Hepatocyte (in vitro differentiated cells): ENCODE measurements around the gene MDFI. TPM values are rescaled to one million over a fixed set of nuclear protein-coding genes. Genes with fewer than 3 reads are reported as not detected.

Experiments
- DNase-seq: peaks from one replicate; pipeline ENCODE4 v3.0.0-alpha.2; 2016; ENCODE audit warnings: low spot score
- H2AFZ ChIP-seq: fragments of 200-600 bp; sonication (generic); 2 replicates; pipeline ENCODE4 v1.6.0; 2016; ENCODE audit warnings: antibody characterized with exemption, mild to moderate bottlenecking
- H3K27ac ChIP-seq: fragments of 200-600 bp; sonication (generic); 2 replicates; pipeline ENCODE4 v1.5.1; 2016; ENCODE audit warnings: mild to moderate bottlenecking
- H3K27me3 ChIP-seq: fragments of 200-600 bp; sonication (generic); 2 replicates; pipeline ENCODE4 v1.6.1; 2016
- H3K36me3 ChIP-seq: fragments of 200-600 bp; sonication (generic); replicated peaks from 2 replicates; pipeline ENCODE4 v1.5.1; 2016; ENCODE audit warnings: low read depth; ENCODE audit not compliant: insufficient read depth
- H3K4me1 ChIP-seq: fragments of 200-600 bp; sonication (generic); 2 replicates; pipeline ENCODE4 v1.5.1; 2016; ENCODE audit warnings: mild to moderate bottlenecking, moderate library complexity; ENCODE audit not compliant: insufficient read depth
- H3K4me2 ChIP-seq: fragments of 200-600 bp; sonication (generic); 2 replicates; pipeline ENCODE4 v1.6.0; 2016
- H3K4me3 ChIP-seq: fragments of 200-600 bp; sonication (generic); 2 replicates; pipeline ENCODE4 v1.5.1; 2016; ENCODE audit warnings: mild to moderate bottlenecking
- H3K79me2 ChIP-seq: fragments of 200-600 bp; sonication (generic); 2 replicates; pipeline ENCODE4 v1.6.0; 2017; ENCODE audit warnings: mild to moderate bottlenecking
- H3K9me2 ChIP-seq: fragments of 200-600 bp; sonication (generic); replicated peaks from 2 replicates; pipeline ENCODE4 v1.6.0; 2017; ENCODE audit warnings: mild to moderate bottlenecking; ENCODE audit not compliant: insufficient read depth
- H3K9me3 ChIP-seq: fragments of 200-600 bp; sonication (generic); 2 replicates; pipeline ENCODE4 v1.5.1; 2016; ENCODE audit warnings: low read depth, mild to moderate bottlenecking
- H4K20me1 ChIP-seq: fragments of 200-600 bp; sonication (generic); 2 replicates; pipeline ENCODE4 v1.6.0; 2016; ENCODE audit warnings: mild to moderate bottlenecking; ENCODE audit not compliant: insufficient read depth, poor library complexity, severe bottlenecking
- CTCF ChIP-seq: fragments of 200-600 bp; sonication (generic); IDR thresholded peaks from 2 replicates; pipeline ENCODE4 v1.5.1; 2016; ENCODE audit warnings: antibody characterized with exemption, mild to moderate bottlenecking; ENCODE audit not compliant: poor library complexity
- EZH2 ChIP-seq: fragments of 200-600 bp; sonication (generic); IDR thresholded peaks from 2 replicates; pipeline ENCODE4 v1.6.1; 2016; ENCODE audit warnings: antibody characterized with exemption, mild to moderate bottlenecking, borderline replicate concordance
- EZH2phosphoT487 ChIP-seq: fragments of 200-600 bp; sonication (generic); IDR thresholded peaks from one replicate; pipeline ENCODE4 v1.6.1; 2018; ENCODE audit warnings: antibody characterized with exemption, mild to moderate bottlenecking, low read depth, moderate library complexity; ENCODE audit not compliant: unreplicated experiment, severe bottlenecking
- WGBS: methylation state at CpG from one replicate; pipeline ENCODE4 v1.1.6; 2016; ENCODE audit warnings: low lambda C conversion rate; ENCODE audit errors: missing lambda C conversion rate; 5-methylcytosine and 5-hydroxymethylcytosine counted together
- polyA plus RNA-seq: library from polyadenylated mRNA; unstranded; fragments of >200 nt; fragmentation: Nextera tagmentation; extraction: Ambion mirVana; gene quantifications from 2 replicates; pipeline ENCODE4 v1.2.1, GENCODE V29; 2016
- total RNA-seq: library from RNA; depleted of rRNA; stranded (reverse); fragments of >200 nt; gene quantifications from 2 replicates; pipeline ENCODE4 v1.2.3, GENCODE V29; 2014

The MDFI gene
- total and polyA plus RNA-seq, 2 experiments from 2014 or later, result 45.2 to 106 TPM

- DNase-seq, result peak; percentile 96
- H3K9me2 ChIP-seq, result no peaks in the 10 kb centered on the region
- H3K27me3 ChIP-seq, result no peaks in the 10 kb centered on the region
- no peaks in the 10 kb centered on the region for H3K36me3 ChIP-seq
- H3K79me2 ChIP-seq, result no peaks in the 10 kb centered on the region
- H3K4me1 ChIP-seq, result peaks cover 6% of the 10 kb centered on the region
- H3K4me3 ChIP-seq, result no peak overlapping the region
- H3K27ac ChIP-seq, result no peak overlapping the region
- no peaks in the 10 kb centered on the region for H3K9me3 ChIP-seq
- H3K4me2 ChIP-seq, result peak overlapping the region; percentile 59
- 7% methylated on average over 9 of the region's 9 CpGs for WGBS
- TF ChIP-seq CTCF (peak; percentile 95), EZH2phosphoT487 (no peak), EZH2 (no peak)
- no peaks in the 10 kb centered on the region for H4K20me1 ChIP-seq
- H2AFZ ChIP-seq, result peak overlapping the region; percentile 29
These were observed 43.8 kb downstream of the MDFI start for GRCh38 chr6:41682056-41682477.

GRCh38 chr6:41682497-41683272 lies 44.4 kb downstream of the MDFI start:
- no peaks in the 10 kb centered on the region for H3K9me3 ChIP-seq
- no peaks in the 10 kb centered on the region for H3K9me2 ChIP-seq
- no peak overlapping the region for H2AFZ ChIP-seq
- H3K4me3 ChIP-seq, result no peak overlapping the region
- H3K4me2 ChIP-seq, result peak overlapping the region; percentile 72
- TF ChIP-seq CTCF, result no peak
- TF ChIP-seq EZH2, result no peak
- TF ChIP-seq EZH2phosphoT487, result no peak
- no peaks in the 10 kb centered on the region for H3K79me2 ChIP-seq
- H3K36me3 ChIP-seq, result no peaks in the 10 kb centered on the region
- H3K27me3 ChIP-seq, result no peaks in the 10 kb centered on the region
- peaks cover 6% of the 10 kb centered on the region for H3K4me1 ChIP-seq
- 67% methylated on average over 31 of the region's 31 CpGs for WGBS
- no peak for DNase-seq
- no peak overlapping the region for H3K27ac ChIP-seq
- no peaks in the 10 kb centered on the region for H4K20me1 ChIP-seq

- Histone ChIP-seq H4K20me1 (no peaks in the 10 kb centered on the region), H3K9me3 (no peaks in the 10 kb centered on the region), H3K36me3 (no peaks in the 10 kb centered on the region), H3K27me3 (no peaks in the 10 kb centered on the region), H3K4me2 (peak overlapping the region; percentile 72), H3K4me1 (peaks cover 6% of the 10 kb centered on the region), H2AFZ (peak overlapping the region; percentile 19), H3K4me3 (no peak overlapping the region), H3K27ac (no peak overlapping the region), H3K9me2 (no peaks in the 10 kb centered on the region), H3K79me2 (no peaks in the 10 kb centered on the region)
- 33% methylated on average over 9 of the region's 18 CpGs for WGBS
- no peak for DNase-seq
- no peak for TF ChIP-seq CTCF
- no peak for TF ChIP-seq EZH2phosphoT487
- no peak for TF ChIP-seq EZH2
These were observed 44.9 kb downstream of the MDFI start for GRCh38 chr6:41683273-41683522.
